Measurements from ENCODE around the gene LRRC4B.

GRCh38 chr19:50513746-50514345, 54.4 kb downstream of the LRRC4B start, which contains the start of gene ASPDH:
- TF ChIP-seq CTCF (IDR thresholded peaks at IDR 0.05): no peak
- no peak for TF ChIP-seq POLR2A (IDR thresholded peaks at IDR 0.05)

All from thyroid gland (tissue), 4 donors.